Activated CD8-positive, alpha-beta memory T cell treated with anti-CD3 and anti-CD28 coated beads, Interleukin-2, amount 50 U/mL, for 4 hours (primary cell): ENCODE measurements around the gene ATXN1.
A peak's percentile ranks its signal among the peaks of the same experiment; 100 is the strongest.
"Not testable (repeated sequence)": the region's sequence is repeated elsewhere in the genome, so short reads cannot be mapped to it uniquely, and the experiment has no call there.

Source experiments
- DNase-seq: peaks from one replicate; pipeline ENCODE4 v3.0.0-alpha.2; 2020

The ATXN1 gene

DNA sequence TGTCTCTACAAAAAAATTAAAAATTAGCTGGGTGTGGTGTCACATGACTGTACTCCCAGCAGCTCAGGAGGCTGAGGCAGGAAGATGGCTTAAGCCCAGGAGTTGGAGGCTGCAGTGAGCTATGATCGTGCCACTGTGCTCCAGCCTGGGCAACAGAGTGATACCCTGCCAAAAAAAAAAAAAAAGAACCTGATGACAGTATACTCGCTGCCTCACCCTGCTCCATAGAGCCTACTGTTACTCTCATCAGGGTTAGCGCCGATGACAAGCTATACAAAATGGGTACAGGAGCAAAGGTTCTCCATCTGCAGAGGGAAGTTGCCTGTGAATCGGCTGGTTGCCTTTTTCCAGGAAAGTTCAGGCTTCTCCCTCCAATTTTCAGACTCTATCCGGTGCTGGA is 469.5 kb downstream of the ATXN1 start:
- no peak for DNase-seq

DNA sequence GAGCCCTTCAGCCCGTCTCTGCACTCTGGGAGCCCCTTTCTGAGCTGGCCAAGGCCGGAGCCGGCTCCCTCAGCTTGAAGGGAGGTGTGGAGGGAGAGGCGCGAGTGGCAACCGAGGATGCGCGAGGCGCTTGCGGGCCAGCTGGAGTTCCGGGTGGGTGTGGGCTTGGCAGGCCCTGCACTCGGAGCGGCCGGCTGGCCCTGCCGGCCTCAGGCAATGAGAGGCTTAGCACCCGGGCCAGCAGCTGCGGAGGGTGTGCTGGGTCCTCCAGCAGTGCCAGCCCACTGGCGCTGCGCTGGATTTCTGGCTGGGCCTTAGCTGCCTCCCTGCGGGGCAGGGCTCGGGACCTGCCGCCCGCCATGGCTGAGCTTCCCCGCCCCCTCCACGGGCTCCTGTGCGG is 473.1 kb downstream of the ATXN1 start:
- DNase-seq, result no peak

DNA sequence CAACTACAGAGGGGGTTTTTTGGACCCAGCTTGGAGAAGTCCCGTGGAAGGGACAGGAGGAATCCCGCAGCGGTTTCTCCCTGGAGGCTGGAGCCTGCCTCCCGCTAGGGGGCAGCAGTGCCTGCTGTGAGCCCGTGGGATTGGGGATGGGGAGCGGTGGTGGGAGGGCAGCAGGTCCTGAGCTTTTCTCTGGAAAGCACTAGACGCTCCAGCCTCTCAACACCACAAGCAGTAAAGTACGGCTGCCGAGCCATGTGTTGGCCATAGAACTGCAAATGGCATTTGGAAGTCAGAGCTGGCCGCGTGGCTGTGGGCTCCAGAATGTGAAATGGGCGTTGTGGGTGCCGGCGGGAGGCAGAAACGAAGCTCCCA is 475.1 kb downstream of the ATXN1 start:
- peak; percentile 23 for DNase-seq

DNA sequence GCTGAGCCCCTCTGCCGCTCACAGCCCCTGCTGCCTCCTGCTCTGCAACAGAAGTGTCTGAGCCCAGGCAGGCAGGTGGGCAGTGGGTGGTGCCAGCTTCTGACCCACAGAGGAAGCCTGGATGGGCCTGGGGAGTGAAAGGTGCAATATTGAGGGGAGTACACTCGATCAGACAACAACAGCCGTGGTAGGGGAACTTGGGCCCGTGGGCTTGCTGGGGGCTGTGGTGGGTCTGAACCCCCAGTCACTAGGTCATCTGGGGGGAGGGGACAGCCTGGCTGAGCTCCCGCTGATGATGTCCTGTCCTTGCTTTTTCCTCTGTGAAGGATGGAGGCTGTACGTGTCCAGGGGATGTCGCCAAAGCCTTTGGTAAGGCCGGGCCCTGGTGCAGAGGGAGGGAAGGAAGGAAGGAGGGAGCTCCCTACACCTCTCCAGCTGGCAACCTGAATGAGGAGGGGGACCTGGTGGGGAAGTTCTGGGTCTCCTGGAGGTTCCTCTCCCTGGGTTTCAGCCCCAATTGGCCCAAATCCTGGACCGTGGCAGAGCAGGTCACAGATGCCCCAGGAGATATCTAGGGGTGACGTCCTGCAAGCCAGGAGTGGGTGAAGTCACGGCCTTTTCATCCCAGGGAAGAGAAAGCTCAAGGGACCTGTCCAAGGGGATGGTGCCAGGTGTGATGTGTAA is 475.7 kb downstream of the ATXN1 start:
- no peak for DNase-seq

DNA sequence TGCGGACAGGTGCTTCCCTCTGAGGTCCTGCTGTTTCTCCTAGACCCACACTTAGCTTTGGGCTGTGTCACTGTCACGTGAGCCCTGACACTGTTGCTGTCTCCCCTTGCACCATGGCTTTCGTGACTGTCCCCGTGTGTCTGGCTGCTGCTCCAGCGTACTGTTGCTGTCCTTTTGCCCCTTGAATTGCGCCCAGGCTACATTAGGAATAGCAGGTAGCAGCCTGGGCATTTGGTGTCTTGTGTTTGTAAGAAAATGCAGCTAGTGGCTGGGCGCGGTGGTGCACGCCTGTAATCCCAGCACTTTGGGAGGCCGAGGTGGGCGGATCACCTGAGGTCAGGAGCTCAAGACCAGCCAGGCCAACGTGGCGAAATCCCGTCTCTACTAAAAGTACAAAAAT is 476.8 kb downstream of the ATXN1 start:
- no peak for DNase-seq

DNA sequence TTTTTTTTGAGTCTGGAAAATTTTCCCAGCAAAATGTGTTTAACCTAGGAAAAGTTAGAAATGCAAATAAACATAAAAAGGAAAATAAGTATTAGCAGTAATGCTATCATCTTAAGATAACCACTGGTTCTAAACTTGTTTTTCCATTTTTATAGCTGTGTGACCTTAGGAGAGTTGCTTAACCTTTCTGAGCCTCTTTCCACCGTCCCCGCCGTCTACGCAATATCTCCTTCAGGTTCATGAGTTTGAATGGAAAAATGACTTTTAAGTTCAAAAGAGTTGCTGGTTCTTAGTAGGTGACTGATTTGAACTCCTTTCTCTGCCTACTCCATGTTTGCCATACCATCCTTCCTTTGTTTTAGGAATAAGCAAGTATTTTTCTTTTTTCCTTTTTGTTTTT is 478.9 kb downstream of the ATXN1 start:
- DNase-seq, result no peak

DNA sequence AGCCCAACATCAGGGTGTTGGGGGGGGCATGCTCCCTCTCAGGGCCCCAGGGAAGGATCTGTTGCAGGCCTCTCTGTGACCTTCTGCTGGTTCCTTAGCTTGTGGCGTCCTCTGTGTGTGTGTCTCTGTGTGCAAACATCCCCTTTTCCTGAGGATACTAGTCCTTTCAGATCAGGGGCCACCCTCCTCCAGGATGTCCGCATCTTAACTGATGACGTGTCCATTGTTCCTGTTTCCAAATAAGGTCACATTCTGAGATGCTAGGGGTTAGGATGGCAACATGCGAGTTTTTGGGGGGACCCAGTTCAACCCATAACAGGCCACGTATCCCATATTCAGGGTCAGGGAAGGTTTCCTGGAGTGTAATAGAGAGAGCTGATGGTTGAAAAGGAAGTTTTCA is 482.0 kb downstream of the ATXN1 start:
- DNase-seq, result no peak

DNA sequence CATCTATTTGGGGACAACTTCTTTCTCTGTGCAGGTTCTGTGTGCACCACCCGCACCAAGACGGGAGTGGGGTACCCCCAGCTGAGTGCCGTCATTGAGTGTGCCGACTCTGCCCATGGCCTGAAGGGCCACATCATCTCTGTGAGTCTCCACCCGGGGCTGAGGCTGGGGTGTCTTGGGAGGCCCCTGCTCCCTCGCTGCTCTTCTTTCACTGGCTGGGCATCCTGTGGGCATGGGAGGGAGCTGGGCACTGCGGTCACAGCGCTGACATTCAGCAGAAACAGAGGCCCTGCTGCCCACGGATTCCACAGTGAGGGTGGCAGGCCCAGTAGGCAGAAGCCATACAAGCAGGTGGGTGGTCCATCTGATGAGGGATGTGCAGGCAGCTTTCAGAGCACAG is 482.5 kb downstream of the ATXN1 start:
- DNase-seq, result no peak

DNA sequence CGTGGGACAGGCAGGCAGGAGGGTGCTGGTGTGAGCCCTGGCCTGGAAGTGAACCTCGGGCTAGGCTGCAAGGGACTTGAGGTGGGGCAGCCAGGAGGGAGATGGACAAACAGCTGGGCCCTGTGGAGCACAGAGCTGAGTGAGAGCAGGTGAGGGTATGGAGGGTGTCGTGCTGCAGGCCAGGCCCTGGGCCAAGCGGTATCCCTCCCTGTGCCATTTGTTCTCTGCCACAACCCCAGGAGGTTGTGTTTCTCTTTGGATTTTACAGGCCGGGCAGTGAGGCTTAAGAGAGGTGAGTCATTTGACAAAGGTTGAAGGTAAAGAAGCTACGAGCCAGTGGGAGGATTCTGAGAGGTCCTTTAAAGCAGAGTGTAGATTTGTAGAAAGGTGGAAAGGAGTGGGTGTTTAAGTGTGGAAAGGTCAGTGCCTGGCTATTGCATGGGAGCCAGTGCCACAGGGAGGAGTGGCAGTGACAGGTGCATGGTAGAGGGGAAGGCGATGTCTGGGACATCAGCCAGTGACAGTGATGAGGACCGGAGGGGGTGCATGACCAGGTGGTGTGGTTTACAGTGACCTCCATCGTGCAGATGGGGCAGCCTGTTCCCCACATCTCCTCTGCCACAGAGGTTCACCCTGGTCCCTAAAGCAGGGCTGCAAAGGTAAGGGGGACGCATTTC is 483.1 kb downstream of the ATXN1 start:
- DNase-seq, result no peak

DNA sequence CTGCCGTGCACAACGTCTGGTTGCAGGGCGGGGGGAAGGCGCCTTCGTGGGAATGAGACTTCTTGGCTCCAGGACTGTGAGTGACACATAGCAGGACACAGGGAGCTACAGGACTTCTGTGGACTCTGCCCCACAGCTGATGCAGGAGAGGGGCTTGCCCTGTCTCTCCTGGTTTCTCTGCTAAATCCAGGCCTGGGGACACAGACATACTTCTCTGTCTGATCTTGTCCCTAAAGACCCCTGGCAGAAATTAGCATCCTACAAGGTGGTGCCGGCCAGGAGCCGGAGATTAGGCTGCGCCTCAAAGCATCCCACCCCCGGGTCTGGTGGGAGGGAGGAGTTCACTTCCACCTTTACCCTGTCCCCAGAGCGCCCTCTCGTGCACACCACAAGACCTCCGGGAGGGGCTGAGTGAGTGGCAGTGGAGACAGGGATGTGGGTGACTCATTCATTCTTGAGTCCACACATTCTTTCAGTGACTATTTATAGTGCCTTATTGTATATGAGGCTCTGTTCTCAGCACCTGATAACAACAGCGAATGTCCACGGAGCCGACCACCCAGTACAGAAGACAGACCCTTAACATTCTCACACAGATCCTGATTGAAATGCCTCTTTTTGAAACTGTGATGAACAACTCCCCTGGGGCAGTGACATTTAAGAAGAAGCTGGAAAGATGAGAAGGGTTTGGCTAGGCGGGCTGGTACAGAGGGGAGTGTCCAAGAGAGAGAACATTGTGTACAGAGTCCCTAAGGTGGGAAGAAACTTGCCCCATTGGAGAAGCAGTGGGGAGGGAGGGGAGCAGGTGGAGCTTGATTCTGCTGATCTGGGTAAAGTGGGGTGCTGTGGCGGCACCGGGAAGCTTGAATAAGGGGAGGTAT is 483.9 kb downstream of the ATXN1 start:
- no peak for DNase-seq

DNA sequence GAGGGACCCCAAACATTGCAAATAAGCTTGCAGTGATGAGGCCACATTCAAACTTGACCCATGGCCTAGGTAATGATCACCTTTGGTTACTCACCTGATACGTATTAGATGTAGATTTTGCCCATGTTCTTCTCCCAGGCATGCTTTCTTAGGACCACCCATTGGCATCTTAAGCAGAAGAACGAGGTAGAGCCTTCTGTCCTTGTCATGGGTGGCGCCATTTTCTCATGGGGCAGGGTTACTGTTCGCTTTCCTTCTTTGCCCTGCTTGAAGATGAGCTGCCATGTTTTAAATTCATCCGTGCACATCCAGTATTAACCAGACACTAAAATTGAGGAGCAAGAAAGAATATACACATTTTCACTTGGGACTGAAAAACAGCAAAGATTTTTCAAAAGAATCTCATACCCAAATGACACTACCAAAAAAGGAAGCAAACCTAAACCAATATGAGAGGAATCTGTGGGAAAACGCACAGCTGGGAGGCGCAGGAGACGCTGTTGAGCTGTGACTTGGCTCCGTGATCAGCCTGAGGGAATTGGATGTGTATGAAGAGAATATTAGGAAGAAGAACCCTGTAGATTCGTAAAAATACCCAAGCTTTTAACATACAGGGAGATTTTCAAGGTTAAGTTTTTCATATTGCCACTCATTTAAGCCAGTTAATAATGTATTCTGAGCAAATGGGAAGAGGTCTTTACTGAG is 486.2 kb downstream of the ATXN1 start:
- no peak for DNase-seq

DNA sequence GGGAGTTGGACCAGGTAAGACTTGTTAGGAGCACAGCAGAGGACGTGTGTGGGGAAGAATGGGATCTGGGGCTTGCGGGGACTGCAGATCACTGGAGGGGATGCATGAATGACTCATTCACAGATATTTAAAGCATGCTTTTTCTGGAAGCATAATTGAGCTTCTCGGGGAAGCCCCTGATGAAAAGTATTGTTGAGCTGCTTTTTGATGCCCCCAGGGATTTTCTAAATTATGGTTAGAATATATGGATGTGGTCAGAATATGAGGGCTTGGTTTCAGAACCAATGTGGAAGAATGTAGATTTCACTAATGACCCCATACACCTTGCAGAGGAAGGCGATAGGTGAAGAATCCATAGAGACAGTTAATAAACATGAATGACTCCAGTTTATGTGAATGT is 486.8 kb downstream of the ATXN1 start:
- no peak for DNase-seq

DNA sequence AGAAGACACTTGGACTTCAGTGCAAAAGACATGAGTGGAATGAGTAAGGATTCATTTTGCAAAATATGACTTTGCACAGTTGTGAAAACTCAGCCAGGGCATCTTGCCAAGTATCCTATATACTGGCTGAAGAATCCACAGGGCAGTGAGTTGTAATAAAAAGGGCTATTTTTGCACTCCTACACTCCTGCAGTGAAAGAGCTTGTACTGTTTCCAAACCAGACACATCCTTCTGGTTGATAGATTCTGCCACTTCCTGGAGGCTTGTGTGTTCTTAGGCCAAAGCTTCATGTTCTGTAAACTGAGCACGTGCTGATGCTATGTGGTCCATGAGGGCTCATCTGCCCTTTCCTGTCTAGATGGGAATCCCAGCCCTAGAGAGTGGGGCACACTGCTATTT is 488.0 kb downstream of the ATXN1 start:
- no peak for DNase-seq

DNA sequence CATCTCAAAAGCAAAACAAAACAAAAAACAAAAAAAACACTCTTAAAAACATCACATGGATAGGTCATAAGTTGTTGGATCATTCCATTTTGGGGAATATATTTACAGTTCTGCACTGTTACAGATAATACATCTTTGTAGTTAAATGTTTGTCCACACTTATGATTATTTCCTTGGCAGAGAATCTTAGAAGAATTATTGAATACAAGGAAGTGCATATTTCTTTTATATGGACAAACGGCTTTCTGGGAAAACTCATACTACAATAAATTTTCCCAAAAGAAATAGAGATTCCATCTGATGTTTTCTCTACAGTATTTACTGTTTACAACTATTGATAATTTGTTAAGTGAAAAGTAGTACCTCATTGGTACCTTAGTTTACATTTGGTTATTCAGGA is 489.1 kb downstream of the ATXN1 start:
- DNase-seq, result no peak

DNA sequence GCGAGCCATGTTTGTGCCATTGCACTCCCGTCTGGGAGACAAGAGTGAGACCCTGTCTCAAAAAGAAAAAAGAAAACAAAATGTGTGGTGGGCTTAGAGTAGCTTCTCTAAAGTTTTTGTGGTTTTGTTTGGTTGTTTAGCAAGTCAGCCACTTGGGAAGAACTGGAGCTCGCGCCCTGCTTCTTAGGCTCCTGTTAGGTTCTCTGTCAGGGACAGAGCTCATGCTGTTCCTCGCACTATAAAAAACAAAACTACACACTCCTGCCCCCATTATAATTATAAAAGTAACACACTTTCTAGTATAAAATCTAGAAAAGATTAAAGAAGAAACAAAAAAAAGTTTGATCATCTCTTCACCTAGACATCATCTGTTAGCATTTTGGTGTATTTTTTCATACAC is 489.8 kb downstream of the ATXN1 start:
- no peak for DNase-seq

DNA sequence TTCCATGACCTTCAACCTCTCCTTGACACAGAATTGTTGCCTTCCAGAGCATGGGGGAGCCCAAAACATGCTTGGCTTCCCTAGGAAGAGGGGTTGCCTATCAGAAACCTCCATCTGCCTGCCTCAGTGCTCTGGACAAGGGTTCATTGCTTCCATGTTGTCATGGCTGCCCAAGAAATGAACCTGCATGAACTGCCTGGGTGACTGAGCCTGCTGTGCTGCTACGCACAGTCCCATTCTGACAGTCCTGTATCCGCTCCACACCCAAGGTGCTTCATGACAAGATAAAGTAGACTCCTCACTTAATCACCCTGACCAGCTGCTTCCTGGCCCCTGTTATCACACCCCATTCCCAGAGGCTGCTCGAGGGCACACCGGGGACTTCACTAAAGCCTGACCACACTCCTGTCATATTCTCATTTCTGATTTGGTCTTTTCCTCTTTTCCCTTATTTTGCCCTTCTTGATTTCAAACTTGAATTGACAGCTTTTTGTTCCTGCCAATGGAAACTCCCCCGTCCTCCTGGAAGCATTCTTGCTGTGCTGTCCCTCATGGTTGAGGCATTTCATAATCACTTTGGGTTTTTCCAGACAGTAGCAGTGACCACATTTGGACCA is 491.0 kb downstream of the ATXN1 start:
- no peak for DNase-seq

DNA sequence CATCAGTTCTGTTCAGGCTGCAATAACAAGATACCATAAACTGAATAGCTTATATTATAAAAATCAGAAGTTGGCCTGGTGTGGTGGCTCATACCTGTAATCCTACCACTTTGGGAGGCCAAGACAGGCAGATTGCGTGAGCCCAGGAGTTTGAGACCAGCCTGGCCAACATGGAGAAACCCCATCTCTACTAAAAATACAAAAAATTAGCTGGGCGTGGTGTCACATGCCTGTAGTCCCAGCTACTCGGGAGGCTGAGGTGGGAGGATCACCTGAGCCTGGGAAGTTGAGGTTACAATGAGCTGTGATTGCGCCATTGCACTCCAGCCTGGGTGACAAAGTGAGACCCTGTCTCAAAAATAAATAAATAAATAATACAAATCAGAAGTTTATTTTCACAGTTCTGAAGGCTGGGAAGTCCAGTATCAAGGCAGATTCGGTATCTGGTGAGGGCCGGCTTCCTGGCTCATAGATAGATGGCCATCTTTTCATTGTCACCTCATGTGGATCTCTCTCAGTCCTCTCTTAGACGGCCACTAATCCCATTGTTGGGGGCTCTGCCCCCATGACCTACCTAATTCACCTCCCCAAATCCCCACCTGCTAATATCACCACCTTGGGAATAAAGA is 491.7 kb downstream of the ATXN1 start:
- DNase-seq, result not testable (repeated sequence)

DNA sequence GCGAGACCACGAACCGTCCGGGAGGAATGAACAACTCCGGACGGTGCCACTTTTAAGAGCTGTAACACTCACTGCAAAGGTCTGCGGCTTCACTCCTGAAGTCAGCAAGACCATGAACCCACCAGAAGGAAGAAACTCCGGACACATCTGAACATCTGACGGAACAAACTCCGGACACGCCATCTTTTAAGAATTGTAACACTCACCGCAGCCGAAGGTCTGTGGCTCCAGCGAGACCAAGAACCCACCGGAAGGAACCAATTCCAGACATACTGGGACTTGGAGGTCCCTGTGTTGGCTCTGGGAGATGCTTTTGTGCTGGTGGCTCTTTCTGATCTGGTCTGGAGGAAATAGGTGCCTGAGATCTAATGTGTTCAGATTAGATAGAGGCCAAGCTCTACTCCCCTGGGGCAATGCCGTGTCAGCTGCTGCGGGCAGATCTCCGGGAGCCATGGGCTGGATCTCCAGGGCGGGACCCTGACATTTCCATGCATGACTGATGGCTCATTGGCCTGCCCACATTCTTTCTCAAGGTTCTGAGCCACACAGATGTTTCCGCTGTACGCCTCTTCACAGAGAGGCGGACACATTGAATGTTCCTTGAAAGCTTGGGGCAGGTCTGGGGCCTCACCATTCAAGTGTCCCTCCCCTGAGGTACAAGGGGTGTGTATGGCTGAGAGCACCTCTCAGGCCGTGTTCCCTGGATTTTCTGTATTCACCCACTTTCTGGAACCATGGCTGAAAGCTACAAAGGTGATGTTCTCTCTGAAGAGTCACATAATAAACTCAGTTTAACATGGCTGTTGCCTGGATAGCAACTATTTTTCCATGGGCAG is 493.6 kb downstream of the ATXN1 start:
- no peak for DNase-seq

DNA sequence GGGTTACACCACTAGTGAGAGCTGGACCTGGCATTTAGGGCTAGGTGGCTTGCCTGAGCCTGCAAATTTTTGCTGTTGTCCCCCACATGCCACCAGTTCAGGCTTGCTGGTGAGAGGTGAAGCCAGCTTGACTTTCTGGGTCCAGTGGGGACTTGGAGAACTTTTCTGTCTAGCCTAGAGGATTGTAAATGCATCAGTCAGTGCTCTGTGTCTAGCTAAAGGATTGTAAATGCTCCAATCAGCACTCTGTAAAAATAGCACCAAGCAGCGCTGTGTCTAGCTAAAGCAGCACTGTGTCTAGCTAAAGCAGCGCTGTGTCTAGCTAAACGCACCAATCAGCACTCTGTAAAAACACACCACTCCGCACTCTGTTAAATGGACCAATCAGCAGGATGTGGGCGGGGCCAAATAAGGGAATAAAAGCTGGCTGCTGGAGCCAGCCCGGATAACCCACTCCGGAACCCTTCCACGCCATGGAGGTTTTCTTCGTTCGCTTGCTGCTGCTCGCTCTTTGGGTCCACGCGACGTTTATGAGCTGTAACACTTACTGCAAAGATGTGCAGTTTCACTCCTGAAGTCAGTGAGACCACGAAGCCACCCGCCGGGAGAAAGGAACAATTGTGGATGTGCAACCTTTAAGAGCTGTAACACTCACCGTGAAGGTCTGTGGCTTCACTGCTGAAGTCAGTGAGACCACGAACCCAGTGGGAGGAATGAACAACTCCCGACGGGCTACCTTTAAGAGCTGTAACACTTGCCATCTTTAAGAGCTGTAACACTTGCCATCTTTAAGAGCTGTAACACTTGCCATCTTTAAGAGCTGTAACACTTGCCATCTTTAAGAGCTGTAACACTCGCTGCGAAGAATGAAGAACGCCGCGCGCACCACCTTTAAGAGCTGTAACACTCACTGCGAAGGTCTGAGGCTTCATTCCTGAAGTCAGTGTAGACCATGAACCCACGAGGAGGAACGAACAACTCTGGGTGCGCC is 495.6 kb downstream of the ATXN1 start:
- no peak for DNase-seq

DNA sequence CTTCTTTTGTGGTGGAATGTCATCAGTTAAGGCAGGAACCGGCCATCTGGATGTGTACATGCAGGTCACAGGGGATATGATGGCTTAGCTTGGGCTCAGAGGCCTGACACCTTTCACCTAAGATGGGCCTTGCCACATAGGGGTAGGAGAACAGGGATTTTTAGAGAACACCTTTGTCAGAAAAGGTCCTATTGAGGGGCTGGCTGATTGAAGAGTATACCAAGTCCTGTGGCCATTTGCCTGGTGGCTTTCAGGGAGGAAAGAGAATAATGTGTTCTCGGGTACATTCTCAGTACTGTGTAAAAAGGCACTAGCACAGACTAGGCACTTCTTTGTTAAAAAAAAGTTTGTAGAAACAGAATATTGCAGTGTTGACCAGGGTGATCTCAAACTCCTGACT is 496.5 kb downstream of the ATXN1 start:
- no peak for DNase-seq
